Activated CD8-positive, alpha-beta memory T cell treated with anti-CD3 and anti-CD28 coated beads, Interleukin-2, amount 50 U/mL, for 1 hour (primary cell): ENCODE results near the gene CELF2.

Experiments
- DNase-seq: peaks from one replicate; pipeline ENCODE4 v3.0.0-alpha.2; 2020; ENCODE audit errors: extremely low read depth

CELF2 gene

GRCh38 chr10:11004144-11005077 lies 13.3 kb upstream of the CELF2 start:
- DNase-seq = no peak

- no peak for DNase-seq
Observed at GRCh38 chr10:11005725-11006427, 11.8 kb upstream of the CELF2 start.

DNA sequence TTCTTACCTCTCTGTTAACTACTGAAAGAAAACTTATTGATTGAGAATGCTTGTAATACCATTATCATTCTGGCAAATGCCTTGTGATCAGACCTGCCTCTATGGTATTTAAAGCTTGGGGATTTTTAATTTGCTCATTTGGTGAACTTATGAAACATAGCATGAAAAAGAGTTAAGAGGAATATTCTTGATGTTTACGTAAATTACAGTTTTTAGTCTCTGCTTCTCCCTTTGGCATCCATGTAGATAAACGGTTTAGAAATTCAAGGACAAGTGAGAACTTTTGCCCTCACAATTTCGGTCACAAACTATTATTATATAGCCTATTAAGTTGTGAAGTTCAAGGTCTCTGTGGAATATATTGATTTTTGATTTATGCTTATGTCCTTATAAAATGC lies 11.2 kb upstream of the CELF2 start:
- no peak for DNase-seq

GRCh38 chr10:11007476-11008020 lies 10.1 kb upstream of the CELF2 start:
- DNase-seq = no peak

DNA sequence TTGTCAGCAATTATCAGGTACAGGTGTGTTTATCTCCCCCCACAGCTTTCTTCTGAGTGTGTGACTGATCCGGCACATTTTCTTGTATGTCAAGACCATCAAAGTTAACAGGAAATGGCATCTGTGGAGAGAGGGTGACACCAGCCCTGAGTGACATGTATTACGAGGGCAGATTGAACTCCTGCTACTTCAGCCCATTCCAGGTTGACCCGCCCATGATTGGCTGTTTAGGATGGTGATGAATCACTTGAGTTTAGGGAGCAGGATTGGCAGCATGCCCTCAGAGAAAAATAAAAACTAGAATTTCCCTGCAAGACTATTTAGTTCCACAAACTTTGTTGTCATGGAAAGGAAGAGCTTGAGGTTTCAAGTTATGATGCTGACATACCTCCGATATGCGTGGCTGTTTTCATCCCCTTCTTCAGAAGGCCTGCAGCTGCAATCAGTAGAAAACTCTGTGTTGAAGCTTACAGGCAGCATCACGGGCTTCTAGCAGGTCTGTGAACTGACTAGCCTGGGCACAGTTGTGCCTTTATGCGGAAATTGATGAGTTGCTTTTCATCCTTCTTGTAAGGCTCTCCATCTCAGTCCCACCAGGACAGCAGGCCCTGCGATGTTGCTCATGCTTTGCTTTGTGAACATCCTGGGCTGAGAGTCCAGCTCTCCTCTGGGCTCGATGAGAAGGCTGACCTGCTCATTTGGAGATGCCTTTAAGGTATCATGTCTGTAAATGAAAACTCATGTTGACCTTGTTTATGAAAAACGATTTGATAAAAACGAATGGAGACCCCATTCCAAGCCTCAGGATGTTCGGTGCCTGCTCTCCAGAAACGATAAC lies 8.0 kb upstream of the CELF2 start:
- DNase-seq = no peak

DNA sequence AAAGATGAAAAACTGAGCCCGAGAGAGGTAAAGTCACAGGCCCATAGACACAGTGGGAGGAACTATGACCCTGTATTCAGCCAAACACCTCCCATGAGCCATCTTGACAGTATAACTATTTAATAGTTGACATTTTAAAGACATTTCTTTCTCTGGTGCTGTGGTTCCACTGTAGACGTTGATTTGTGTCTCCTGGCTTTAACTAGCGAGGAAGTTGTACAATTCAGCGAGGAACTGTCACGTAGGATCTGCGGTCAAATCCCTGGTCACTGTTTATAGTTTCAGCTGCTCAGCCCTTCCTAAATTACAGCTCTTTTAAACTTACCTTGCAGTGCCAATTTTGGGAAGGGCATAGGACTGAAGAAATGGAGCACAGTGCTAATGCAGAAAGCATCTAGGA lies 7.1 kb upstream of the CELF2 start:
- no peak for DNase-seq

DNA sequence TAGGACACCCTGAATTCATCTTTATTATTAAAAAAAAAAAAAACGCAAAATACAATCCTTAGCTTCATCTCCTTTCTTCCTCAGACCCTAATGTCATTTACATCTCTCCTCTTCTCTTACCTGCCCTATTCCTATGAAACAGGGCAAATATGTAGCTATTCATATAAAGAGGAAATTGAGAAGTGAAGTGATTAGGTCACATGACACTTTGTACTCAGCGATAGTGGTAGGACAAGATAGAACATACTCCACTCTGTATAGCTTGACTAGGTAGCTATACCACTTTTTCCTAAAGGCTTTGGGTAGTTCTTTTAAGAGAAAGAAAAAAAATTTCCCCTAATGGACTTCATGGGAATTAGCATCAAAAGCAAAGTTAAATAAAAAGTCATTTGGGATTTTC lies 6.2 kb upstream of the CELF2 start:
- DNase-seq = no peak

DNA sequence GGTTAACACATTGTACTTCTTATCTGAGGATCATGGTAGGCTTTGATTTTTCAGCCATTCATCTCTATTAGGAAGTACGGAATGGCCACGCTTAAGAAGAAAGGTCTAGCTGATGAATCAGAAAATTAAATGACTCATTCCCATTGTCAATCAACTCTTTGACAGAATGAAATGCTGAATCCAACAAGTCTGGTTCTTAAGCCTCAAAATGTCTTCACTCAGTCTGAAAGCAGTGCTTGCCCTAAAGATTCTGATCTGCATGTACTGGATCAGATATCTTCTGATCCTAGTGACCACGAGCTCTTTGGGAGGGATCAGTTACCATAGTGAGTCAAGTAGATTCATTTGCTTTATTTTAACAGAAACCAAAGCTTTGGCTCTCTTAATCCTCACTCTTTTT lies 5.7 kb upstream of the CELF2 start:
- no peak for DNase-seq

DNA sequence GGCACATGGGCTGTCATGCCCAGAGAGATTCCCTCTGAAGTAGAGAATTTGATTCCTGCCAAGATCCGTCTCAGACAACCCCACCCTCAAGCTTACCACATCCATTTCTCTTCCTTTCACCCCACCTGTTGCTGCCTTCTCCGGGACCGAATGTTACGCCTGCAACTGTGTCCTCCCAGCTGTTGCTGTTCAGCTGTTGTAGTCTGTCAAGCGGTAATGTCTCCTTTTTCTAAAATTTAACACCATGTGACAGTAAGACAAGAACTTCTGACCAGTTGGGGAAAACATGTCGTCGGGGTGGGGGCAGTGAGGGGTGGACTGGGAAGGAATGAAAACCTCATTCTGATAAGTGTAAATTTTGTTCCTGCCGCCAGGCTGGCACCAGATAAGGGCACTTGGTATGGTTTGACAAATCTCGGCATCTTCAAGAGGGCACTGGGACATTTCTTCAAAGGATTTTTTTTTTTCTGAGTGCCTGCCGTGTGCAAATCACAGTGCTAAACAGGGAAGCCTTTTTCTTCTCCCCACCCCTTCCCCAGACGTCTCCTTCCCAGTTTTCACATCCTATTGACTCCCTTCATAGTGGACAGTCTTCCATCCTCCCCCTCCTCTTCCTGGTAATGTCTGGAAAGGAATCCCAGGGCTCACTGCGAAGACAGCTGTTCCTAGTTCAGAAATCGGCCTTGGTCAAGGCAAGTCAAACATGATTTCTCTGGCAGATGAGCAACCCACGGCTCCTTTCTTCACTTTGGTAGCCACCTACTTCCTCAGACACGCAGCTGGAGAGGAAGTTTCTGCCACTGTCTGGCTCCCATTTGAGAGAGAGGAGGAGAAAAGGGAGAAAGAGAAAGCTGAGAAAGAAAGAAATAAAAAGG lies 5.0 kb upstream of the CELF2 start:
- DNase-seq = no peak

DNA sequence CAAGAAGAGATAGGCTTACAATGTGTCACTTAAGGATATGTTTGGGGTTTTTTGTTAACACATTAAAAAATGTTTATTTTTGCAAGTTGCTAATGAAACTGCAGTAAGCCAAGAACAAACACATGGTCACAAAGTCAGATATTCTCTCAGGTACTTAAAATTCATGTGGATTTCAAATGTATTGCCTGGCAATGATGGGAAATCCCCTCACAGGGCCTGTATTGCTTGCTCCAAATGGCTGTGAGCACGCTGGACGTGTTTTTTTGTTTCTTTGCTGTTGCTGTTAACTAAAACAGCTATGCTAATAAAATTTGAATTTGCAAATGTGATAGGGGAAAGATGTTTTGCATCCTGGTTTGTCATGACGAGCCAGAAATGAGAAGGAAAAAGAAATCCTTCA lies 3.8 kb upstream of the CELF2 start:
- DNase-seq = no peak

DNA sequence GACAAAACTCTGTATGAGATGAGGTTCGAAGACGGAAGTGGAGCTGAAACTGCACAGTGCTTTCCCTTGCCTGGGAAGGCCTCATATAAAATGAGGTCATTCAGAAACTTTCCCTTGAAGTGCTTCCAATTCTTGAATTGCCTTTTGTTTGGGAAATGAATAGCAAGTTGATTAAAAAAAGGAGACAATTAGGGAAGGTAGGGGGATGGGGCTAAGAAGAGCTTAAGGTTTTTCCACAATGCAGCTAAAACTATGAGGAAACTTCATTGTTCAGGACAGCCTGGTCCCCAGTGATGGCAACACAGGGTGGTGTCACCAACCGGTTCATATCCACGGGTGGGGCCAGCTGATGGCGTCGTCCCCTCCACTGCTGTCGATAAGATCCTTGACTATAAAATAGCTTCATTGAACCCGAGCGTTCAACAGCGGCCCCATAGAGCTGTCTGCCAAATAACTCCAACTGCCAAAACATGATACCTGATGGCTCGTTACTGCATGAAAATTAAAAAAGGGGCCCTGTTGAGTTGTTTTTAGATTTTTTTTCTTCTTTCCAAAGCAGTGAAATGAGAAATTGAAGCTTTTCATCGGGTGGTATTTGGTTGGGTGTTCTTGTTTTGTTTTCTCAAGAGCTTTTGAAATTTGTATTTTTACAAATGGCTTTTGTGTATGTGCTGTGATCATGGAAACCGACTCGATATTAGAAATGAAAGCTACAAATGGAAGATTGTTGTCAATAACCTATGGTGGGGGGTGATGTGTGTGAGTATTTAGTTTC lies 2.8 kb upstream of the CELF2 start:
- DNase-seq = no peak

DNA sequence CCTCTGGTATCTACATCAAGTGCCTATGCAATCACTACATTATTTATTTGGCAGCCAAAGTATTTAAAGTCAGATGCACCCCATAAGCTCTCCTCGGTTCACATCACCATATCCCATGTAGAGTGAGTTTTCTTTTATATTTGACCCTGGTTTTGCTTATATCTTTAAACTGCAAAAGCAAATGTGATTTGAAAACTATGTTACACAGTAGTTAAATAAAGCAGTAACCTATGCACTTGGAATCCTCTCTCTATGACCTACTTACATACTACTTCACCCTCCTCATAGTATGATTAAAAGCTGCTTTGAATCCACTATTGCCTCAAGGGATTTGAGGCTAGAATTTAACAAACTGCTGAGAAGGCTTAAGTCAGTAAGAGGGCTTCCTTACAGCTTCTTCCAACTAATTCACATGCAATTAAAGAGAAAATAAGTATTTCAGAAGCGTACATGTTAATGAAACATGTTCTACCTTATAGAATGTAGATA lies 2.2 kb upstream of the CELF2 start:
- DNase-seq = no peak

- no peak for DNase-seq
Observed at GRCh38 chr10:11017000-11017569, 587 bp upstream of the CELF2 start.

DNA sequence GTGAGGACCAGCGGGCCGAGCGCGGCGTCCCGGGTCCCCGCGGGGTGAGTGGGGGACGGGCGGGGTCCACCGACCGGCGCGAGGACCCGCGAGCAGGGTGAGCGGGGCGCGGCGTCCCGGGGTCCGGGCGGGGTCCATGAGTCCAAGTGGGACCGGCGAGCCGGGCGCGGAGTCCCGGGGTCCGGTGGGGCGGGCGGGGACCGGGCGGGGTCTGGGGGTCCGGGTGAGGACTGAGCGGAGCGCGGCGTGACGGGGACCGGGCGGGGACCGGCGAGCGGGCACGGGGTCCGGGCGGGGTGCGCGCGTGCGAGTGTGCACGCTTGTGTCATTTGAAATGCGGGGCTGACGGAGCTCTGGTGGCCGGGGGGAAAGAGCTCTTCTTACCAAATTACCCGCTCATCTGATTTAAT lies 765 bp downstream of the CELF2 start:
- DNase-seq = no peak

DNA sequence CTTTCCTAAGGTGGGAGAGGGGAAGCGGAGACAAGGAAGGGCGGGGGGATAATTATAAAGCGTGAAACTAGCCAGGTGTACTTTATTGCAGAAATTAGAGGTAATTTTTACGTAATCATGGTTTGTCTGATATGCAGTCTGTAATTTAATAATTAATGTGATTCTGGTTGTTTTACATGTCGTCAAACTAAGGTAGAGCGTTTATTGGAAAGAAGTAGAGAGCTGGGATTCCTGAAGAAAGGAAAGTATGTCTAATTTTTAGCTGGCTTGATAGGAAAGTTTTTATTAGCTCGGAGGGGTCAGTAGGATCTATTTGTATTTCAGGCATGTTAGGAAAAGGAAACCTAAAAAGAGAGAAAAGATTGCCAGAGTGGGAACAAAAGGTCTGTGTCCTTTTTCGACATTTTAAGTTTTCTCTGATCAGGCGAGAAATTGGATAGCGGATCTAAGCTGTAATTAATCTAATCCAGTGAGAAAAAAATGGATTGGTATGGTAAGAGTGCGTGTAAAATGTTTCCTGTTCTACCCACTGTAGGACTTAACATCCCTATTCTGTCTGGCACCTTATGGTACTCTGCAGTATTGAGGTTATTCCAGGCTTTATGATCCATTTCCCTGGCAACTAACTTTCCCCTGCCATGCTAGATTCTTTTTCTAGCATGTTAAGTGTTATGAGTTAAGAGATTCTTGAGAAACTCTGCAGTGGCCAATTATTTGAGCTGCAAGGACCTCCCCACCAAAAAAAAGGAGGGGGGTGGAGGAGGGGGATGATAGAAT lies 1.4 kb downstream of the CELF2 start:
- no peak for DNase-seq

DNA sequence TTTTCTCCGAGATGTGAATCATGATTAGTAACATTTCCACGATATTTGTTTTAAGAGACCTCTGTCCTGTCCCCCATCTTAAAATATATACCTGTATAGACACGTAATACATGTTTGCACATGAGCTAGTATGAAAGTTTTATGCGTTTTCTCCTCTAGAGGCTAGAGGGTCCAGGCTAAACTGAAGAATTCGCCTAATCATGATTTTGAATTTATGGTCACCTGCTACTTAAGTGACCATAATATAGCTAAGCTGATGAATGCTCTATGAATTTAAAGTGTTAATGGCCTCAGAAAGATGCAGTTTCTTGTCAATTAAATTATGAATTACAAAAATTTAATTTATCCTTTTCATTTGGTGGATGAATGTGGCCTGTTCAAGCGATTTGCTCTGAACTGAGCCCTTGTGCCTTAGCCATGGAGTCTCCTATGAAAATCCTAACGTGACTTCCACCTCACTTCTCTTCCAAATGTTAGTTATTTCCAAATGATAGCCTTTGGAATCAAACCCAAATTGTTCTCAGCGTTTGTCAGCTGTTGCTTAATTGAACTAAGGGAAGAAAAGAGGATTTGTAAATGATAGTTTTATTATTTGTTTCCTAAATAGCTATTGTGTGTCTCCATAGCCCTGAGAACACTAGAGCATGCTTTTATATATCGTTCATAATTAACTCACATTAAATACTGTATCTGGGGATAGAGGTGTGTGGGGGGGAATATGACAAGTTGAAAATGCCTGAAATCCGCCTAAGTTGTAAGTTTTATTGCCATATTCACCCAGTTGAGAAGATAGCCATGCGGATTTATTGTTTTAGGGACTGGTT lies 2.3 kb downstream of the CELF2 start:
- DNase-seq = no peak

DNA sequence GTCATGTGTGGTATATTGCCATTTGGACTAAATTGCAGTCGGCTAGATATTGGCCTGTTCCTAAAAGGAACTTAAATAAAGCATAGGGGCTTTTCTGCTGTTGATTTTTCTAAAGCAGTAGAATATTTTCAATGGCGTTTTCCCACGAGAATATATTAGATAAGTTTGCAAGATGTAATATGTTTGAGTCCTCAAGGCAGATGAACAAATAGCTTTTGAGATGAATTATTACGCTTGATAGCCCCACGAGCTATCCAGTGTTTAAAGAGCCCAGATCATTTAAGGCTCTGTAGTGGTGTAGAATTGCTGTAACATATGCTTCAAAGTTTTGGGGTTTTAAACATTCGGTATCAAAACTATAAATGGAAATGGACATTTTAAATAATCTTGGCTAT lies 2.9 kb downstream of the CELF2 start:
- no peak for DNase-seq

DNA sequence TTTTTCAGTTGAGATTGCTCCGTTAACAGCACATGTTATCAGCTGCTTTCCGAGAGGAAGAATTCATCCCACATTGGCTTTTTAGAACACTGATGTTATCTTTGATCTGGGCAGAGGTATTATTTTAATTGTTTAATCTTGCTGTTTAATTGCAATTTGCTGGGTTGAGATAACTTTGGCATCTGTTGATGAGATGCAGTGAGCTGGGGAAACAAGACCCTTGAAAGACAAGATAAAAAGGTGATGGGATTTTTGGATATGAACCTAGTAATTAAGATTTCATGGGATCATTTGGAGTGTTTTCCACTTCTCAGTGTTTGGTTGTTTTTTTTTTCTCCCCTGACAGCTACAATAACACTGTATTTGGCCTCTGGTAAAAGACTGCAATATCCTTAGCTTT lies 4.5 kb downstream of the CELF2 start:
- no peak for DNase-seq
